HepG2 (cell line): ENCODE data around the gene LANCL1. TPM values are rescaled to one million over a fixed set of nuclear protein-coding genes. Genes with fewer than 3 reads are reported as not detected.
A peak's percentile ranks its signal among the peaks of the same experiment; 100 is the strongest.

Experiments
- LCORL ChIP-seq, 2 experiments: fragments of 450-650 bp in 1 of 2; sonication (generic) in 1 of 2; formaldehyde crosslinking in 1 of 2; IDR thresholded peaks; 2 replicates each; pipeline versions ENCODE4 v1.5.0 to v1.6.1; 2017 to 2020; ENCODE audit warnings: antibody characterized with exemption in 1 of 2, missing genetic modification reagents in 1 of 2
- MTERF4 ChIP-seq: sonication (generic); formaldehyde crosslinking; IDR thresholded peaks from 2 replicates; pipeline ENCODE4 v1.8.0; 2023; ENCODE audit warnings: mild to moderate bottlenecking, missing genetic modification reagents
- RXRA ChIP-seq: sonication (generic); formaldehyde crosslinking; IDR thresholded peaks from 2 replicates; pipeline ENCODE4 v1.5.1; 2020; ENCODE audit warnings: missing genetic modification reagents
- SCMH1 ChIP-seq: sonication (generic); formaldehyde crosslinking; IDR thresholded peaks from 2 replicates; pipeline ENCODE4 v1.9.0; 2021; ENCODE audit warnings: missing genetic modification reagents, mild to moderate bottlenecking, borderline replicate concordance
- SIN3B ChIP-seq: fragments of 150-350 bp; IDR thresholded peaks from 2 replicates; pipeline ENCODE4 v1.6.1; 2014; ENCODE audit warnings: low read length
- SMARCC2 ChIP-seq: fragments of 450-650 bp; IDR thresholded peaks from 2 replicates; pipeline ENCODE4 v1.6.1; 2017; ENCODE audit warnings: antibody characterized with exemption, mild to moderate bottlenecking
- ZBTB4 ChIP-seq: sonication (generic); formaldehyde crosslinking; IDR thresholded peaks from 2 replicates; pipeline ENCODE4 v1.4.0; 2020; ENCODE audit warnings: missing genetic modification reagents, mild to moderate bottlenecking, borderline replicate concordance
- polyA plus RNA-seq, 8 experiments: library from polyadenylated mRNA; depleted of rRNA in 3 of 8; stranded (reverse) in 7 of 8; unstranded in 1 of 8; fragments of >200 nt; fragmentation: Illumina TruSeq in 4 of 8; extraction: Trizol in 4 of 8; gene quantifications; 2 replicates each; pipeline versions ENCODE4 v1.2.1 to v1.2.3, GENCODE V29; 2011 to 2016; ENCODE audit warnings: low read depth in 4 of 8, missing spikeins in 1 of 8, mixed read lengths in 1 of 8; ENCODE audit not compliant: insufficient read depth in 1 of 8
- total RNA-seq, 5 experiments: library from RNA; depleted of rRNA; stranded (reverse); fragments of >200 nt; fragmentation: Illumina TruSeq; extraction: Trizol; gene quantifications; 2 replicates each; pipeline ENCODE4 v1.2.3, GENCODE V29; 2016; ENCODE audit warnings: low read depth in 1 of 5
- TF ChIP-seq, protein P1 (sequence below): sonication (generic); formaldehyde crosslinking; IDR thresholded peaks from 2 replicates; pipeline ENCODE4 v1.9.0; 2022; ENCODE audit warnings: low read depth, missing genetic modification reagents
- TF ChIP-seq, protein P2 (sequence below): sonication (generic); formaldehyde crosslinking; IDR thresholded peaks from 2 replicates; pipeline ENCODE4 v1.4.0; 2020; ENCODE audit warnings: missing genetic modification reagents
- TF ChIP-seq, protein P3 (sequence below): sonication (generic); formaldehyde crosslinking; IDR thresholded peaks from 2 replicates; pipeline ENCODE4 v1.5.0; 2020; ENCODE audit warnings: missing genetic modification reagents
- TF ChIP-seq, protein P4 (sequence below): sonication (generic); formaldehyde crosslinking; IDR thresholded peaks from 2 replicates; pipeline ENCODE4 v1.4.0; 2020; ENCODE audit warnings: mild to moderate bottlenecking, low read depth, missing genetic modification reagents
- TF ChIP-seq, protein P5 (sequence below): sonication (generic); formaldehyde crosslinking; IDR thresholded peaks from 2 replicates; pipeline ENCODE4 v1.4.0; 2020; ENCODE audit warnings: mild to moderate bottlenecking, missing genetic modification reagents

LANCL1 gene
- total and polyA plus RNA-seq, 2 of the 13 experiments (the other 11 are each of a cell fraction or from before 2014, with no cell fraction given) = 53.5 to 67.7 TPM

DNA sequence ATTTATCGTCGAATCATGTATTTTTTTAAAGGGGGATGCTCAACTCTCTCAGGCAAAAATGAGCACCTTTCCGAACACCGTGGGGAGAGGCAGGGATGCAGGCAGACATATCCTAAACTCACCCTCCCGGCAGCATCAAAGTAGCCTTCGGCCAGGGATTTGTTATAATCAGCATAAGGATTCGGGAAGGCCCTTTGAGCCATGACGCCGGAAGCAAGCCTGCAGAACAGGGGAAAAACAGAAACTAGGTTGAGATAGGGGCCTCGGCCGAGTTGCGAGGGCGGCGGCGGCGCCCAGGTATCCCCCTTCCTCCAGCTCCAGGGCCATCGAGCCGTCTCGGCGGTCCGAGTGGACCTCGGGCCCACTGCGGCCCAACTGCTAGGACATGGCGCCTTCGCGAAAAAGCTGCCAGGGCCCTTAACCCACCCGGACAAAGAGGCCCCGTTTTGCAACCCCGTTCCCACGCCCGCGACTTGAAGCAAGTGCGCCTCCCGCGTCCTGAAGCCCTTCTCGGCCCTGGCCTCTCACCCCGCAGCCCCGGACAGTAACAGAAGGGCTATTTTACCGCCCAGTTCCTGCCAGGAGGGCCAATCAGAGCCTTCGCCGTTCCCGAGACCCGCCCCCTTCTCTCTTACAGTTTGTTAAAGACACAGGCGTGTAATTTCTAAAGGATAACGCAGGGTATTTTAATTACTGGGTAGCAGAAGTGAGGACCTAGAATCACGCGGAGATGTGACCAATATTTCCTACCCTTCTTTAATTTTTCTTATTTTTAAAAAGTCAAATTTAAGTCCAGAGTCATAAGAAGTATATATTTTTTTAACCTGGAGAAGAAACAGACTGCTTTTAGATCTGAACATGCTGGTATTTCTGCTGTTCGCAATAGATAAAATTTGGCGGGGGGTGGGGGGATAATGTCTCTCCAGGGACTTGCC is at the start of gene LANCL1 (continued):
- TF ChIP-seq, protein P1, sequence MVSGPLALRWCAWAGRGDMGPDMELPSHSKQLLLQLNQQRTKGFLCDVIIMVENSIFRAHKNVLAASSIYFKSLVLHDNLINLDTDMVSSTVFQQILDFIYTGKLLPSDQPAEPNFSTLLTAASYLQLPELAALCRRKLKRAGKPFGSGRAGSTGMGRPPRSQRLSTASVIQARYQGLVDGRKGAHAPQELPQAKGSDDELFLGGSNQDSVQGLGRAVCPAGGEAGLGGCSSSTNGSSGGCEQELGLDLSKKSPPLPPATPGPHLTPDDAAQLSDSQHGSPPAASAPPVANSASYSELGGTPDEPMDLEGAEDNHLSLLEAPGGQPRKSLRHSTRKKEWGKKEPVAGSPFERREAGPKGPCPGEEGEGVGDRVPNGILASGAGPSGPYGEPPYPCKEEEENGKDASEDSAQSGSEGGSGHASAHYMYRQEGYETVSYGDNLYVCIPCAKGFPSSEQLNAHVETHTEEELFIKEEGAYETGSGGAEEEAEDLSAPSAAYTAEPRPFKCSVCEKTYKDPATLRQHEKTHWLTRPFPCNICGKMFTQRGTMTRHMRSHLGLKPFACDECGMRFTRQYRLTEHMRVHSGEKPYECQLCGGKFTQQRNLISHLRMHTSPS (CRISPR knock-in tag) = peak; percentile 28; the same call in 1 of the 2 replicates
- TF ChIP-seq MTERF4 (CRISPR knock-in tag) (peak; percentile 97), SCMH1 (CRISPR knock-in tag) (no peak), SMARCC2 (no peak), ZBTB4 (no peak; the same call in 1 of the 2 replicates), RXRA (CRISPR knock-in tag) (peak; percentile 60; the same call in 1 of the 2 replicates), LCORL (IDR thresholded peaks at IDR 0.05) (no peak), LCORL (CRISPR knock-in tag; IDR thresholded peaks at IDR 0.05) (peak; percentile 13), SIN3B (0 out of 2 replicates have a peak, but pooled peaks have one; percentile 52)
- TF ChIP-seq, protein P2, sequence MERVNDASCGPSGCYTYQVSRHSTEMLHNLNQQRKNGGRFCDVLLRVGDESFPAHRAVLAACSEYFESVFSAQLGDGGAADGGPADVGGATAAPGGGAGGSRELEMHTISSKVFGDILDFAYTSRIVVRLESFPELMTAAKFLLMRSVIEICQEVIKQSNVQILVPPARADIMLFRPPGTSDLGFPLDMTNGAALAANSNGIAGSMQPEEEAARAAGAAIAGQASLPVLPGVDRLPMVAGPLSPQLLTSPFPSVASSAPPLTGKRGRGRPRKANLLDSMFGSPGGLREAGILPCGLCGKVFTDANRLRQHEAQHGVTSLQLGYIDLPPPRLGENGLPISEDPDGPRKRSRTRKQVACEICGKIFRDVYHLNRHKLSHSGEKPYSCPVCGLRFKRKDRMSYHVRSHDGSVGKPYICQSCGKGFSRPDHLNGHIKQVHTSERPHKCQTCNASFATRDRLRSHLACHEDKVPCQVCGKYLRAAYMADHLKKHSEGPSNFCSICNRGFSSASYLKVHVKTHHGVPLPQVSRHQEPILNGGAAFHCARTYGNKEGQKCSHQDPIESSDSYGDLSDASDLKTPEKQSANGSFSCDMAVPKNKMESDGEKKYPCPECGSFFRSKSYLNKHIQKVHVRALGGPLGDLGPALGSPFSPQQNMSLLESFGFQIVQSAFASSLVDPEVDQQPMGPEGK = peak; percentile 34; the same call in 1 of the 2 replicates
- TF ChIP-seq, protein P3, sequence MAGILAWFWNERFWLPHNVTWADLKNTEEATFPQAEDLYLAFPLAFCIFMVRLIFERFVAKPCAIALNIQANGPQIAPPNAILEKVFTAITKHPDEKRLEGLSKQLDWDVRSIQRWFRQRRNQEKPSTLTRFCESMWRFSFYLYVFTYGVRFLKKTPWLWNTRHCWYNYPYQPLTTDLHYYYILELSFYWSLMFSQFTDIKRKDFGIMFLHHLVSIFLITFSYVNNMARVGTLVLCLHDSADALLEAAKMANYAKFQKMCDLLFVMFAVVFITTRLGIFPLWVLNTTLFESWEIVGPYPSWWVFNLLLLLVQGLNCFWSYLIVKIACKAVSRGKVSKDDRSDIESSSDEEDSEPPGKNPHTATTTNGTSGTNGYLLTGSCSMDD (CRISPR knock-in tag) = no peak
- TF ChIP-seq, protein P4, sequence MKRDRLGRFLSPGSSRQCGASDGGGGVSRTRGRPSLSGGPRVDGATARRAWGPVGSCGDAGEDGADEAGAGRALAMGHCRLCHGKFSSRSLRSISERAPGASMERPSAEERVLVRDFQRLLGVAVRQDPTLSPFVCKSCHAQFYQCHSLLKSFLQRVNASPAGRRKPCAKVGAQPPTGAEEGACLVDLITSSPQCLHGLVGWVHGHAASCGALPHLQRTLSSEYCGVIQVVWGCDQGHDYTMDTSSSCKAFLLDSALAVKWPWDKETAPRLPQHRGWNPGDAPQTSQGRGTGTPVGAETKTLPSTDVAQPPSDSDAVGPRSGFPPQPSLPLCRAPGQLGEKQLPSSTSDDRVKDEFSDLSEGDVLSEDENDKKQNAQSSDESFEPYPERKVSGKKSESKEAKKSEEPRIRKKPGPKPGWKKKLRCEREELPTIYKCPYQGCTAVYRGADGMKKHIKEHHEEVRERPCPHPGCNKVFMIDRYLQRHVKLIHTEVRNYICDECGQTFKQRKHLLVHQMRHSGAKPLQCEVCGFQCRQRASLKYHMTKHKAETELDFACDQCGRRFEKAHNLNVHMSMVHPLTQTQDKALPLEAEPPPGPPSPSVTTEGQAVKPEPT (CRISPR knock-in tag) = no peak; the same call in 1 of the 2 replicates
- TF ChIP-seq, protein P5, sequence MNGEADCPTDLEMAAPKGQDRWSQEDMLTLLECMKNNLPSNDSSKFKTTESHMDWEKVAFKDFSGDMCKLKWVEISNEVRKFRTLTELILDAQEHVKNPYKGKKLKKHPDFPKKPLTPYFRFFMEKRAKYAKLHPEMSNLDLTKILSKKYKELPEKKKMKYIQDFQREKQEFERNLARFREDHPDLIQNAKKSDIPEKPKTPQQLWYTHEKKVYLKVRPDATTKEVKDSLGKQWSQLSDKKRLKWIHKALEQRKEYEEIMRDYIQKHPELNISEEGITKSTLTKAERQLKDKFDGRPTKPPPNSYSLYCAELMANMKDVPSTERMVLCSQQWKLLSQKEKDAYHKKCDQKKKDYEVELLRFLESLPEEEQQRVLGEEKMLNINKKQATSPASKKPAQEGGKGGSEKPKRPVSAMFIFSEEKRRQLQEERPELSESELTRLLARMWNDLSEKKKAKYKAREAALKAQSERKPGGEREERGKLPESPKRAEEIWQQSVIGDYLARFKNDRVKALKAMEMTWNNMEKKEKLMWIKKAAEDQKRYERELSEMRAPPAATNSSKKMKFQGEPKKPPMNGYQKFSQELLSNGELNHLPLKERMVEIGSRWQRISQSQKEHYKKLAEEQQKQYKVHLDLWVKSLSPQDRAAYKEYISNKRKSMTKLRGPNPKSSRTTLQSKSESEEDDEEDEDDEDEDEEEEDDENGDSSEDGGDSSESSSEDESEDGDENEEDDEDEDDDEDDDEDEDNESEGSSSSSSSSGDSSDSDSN = peak; percentile 76; the same call in 1 of the 2 replicates
